ENCODE results near the gene ZC3H10. TPM values are rescaled to one million over a fixed set of nuclear protein-coding genes. Genes with fewer than 3 reads are reported as not detected.

Gene ZC3H10
- total and polyA plus RNA-seq, 2 of the 8 experiments (the other 6 are each of a cell fraction or from before 2014, with no cell fraction given): 4.0 to 11.2 TPM

GRCh38 chr12:56120158-56120846 is 2.2 kb downstream of the ZC3H10 start (continued):
- TF ChIP-seq ATF3 (IDR thresholded peaks at IDR 0.05; ENCODE audit: insufficient read depth, low read depth, low read length): no peak
- TF ChIP-seq JUN (IDR thresholded peaks at IDR 0.05; ENCODE audit: low read depth, low read length): no peak
- no peak for TF ChIP-seq RFX5 (IDR thresholded peaks at IDR 0.05; ENCODE audit: borderline replicate concordance, low read depth, low read length)
- no peak for TF ChIP-seq BRCA1 (IDR thresholded peaks at IDR 0.05; ENCODE audit: low read depth, low read length)

Data from H1 (cell line).